Breast epithelium (tissue), 4 donors: Measurements from ENCODE around the gene ANKRD11. TPM values are rescaled to one million over a fixed set of nuclear protein-coding genes. Genes with fewer than 3 reads are reported as not detected.

Experiments
- DNase-seq, 2 donors: peaks; one replicate each; pipeline ENCODE4 v3.0.0-alpha.2; 2019; ENCODE audit warnings: low spot score in 2 of 2
- H3K27ac ChIP-seq, 2 donors: fragments of 200-600 bp; sonication (generic) in 1 of 2; one replicate each; pipeline ENCODE4 v1.5.1; 2016 to 2019; ENCODE audit warnings: mild to moderate bottlenecking in 1 of 2
- H3K27me3 ChIP-seq, 2 donors: fragments of 200-600 bp; sonication (generic) in 1 of 2; one replicate each; pipeline versions ENCODE4 v1.5.1 to v1.6.0; 2017 to 2019; ENCODE audit warnings: control low read depth in 1 of 2, mild to moderate bottlenecking in 1 of 2
- H3K36me3 ChIP-seq: fragments of 200-600 bp; one replicate; pipeline ENCODE4 v1.5.1; 2019
- H3K4me1 ChIP-seq, 2 donors: fragments of 200-600 bp; sonication (generic); one replicate each; pipeline ENCODE4 v1.5.1; 2016 to 2019; ENCODE audit warnings: control low read depth in 1 of 2
- H3K4me3 ChIP-seq, 3 donors: fragments of 200-600 bp; sonication (generic); 1 replicate in 2 of 3; 2 replicates in 1 of 3; pipeline ENCODE4 v1.5.1; 2016 to 2019; ENCODE audit warnings: mild to moderate bottlenecking in 3 of 3, moderate library complexity in 2 of 3
- H3K9me3 ChIP-seq, 2 donors: fragments of 200-600 bp; sonication (generic) in 1 of 2; one replicate each; pipeline ENCODE4 v1.5.1; 2016 to 2019; ENCODE audit warnings: control low read depth in 1 of 2
- CTCF ChIP-seq, 3 donors: fragments of 450-650 bp; IDR thresholded peaks; one replicate each; pipeline ENCODE4 v1.5.1; 2016 to 2017; ENCODE audit warnings: antibody characterized with exemption in 3 of 3, mild to moderate bottlenecking in 3 of 3, moderate library complexity in 3 of 3
- POLR2A ChIP-seq: fragments of 450-650 bp; IDR thresholded peaks from one replicate; pipeline ENCODE4 v1.6.1; 2016; ENCODE audit warnings: antibody characterized with exemption, mild to moderate bottlenecking, moderate library complexity
- POLR2AphosphoS5 ChIP-seq, 3 donors: sonication (generic); formaldehyde crosslinking; IDR thresholded peaks; one replicate each; pipeline ENCODE4 v1.6.1; 2017; ENCODE audit warnings: antibody characterized with exemption in 3 of 3
- intact Hi-C: fragments of 100-400 bp; cut with DNase I; formaldehyde crosslinking; loops from one replicate; pipeline ENCODE4 v1.15.1; 2023; ENCODE audit warnings: low total_unique reads
- total RNA-seq, 3 donors: library from RNA; depleted of rRNA; stranded (reverse); fragments of >200 nt; gene quantifications; one replicate each; pipeline ENCODE4 v1.1.0, GENCODE V29; 2016

Gene ANKRD11
- total RNA-seq, 3 donors from 2014 or later: 64.0 to 79.0 (median 69.2) TPM

- Histone ChIP-seq H3K27me3 (no peaks in the 10 kb centered on the region), H3K9me3 (no peaks in the 10 kb centered on the region), H3K27ac (no peak overlapping the region), H3K4me3 (peak overlapping the region in 1 of 3 donors; percentile 3), H3K36me3 (no peaks in the 10 kb centered on the region), H3K4me1 (peaks cover 3 to 10% of the 10 kb centered on the region in 2 donors)
- TF ChIP-seq CTCF (IDR thresholded peaks at IDR 0.05): no peak
- no peak for TF ChIP-seq POLR2A
- no peak for TF ChIP-seq POLR2AphosphoS5 (IDR thresholded peaks at IDR 0.05)
- intact Hi-C loops: no loop called here
- no peak for DNase-seq
Observed at GRCh38 chr16:89407925-89408300, 82.4 kb downstream of the ANKRD11 start.

GRCh38 chr16:89407282-89407924, 83.0 kb downstream of the ANKRD11 start:
- Histone ChIP-seq H3K9me3 (no peaks in the 10 kb centered on the region), H3K4me1 (peaks cover 3 to 10% of the 10 kb centered on the region in 2 donors), H3K27ac (no peak overlapping the region), H3K27me3 (no peaks in the 10 kb centered on the region), H3K36me3 (no peaks in the 10 kb centered on the region), H3K4me3 (no peak overlapping the region)
- intact Hi-C loops: no loop called here
- no peak for DNase-seq
- no peak for TF ChIP-seq POLR2AphosphoS5 (IDR thresholded peaks at IDR 0.05)
- no peak for TF ChIP-seq CTCF (IDR thresholded peaks at IDR 0.05)
- no peak for TF ChIP-seq POLR2A

- Histone ChIP-seq H3K27ac (no peak overlapping the region), H3K9me3 (no peaks in the 10 kb centered on the region), H3K27me3 (no peaks in the 10 kb centered on the region), H3K4me3 (no peak overlapping the region), H3K4me1 (peaks cover 3 to 10% of the 10 kb centered on the region in 2 donors), H3K36me3 (no peaks in the 10 kb centered on the region)
- TF ChIP-seq POLR2AphosphoS5 (IDR thresholded peaks at IDR 0.05): no peak
- intact Hi-C loops: no loop called here
- DNase-seq: no peak
Observed at GRCh38 chr16:89406277-89406888, 84.0 kb downstream of the ANKRD11 start.

DNA sequence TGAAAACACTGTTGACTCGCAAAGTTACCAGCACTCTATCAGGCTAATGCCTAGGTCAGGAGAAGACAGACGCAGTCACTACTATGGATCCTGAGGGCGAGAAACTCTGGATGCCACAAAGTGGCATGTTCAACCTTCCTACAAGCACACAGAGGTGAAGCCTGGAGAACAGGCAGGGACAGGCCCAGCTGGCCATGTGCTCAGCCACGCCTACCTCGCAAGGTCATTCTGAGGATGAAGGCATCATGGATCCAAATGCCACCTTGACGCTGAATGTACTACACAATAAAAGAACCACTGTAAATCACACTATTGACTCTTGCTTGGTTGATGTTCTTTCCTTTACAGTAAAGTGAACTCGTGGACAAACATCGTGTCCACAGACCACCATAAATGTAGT, 85.8 kb downstream of the ANKRD11 start:
- Histone ChIP-seq H3K9me3 (no peaks in the 10 kb centered on the region), H3K36me3 (no peaks in the 10 kb centered on the region), H3K4me3 (no peak overlapping the region), H3K27me3 (no peaks in the 10 kb centered on the region), H3K4me1 (peaks cover 0 to 3% of the 10 kb centered on the region in 2 donors), H3K27ac (no peak overlapping the region)
- DNase-seq: no peak
- intact Hi-C loops: no loop called here
- TF ChIP-seq CTCF (IDR thresholded peaks at IDR 0.05) (no peak), POLR2AphosphoS5 (IDR thresholded peaks at IDR 0.05) (no peak), POLR2A (no peak)

DNA sequence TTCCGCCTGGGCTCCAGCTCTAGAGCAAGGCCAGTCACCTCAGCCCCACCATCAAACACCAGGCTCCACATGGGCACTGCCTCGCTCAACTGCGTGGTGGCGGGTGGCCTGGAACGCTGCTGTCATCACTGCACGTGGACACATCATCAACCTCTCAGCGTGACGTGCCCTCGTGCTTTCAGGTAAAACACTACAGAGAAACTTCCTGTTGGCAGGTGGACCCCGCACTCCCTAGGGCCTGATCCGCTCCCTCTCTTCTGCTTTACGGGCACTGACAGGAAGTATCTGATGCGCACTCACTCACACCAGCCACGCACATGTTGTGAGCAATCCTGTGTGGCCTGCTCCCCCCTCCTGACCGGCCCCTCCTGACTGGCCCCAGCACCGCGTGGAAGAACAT, 87.4 kb downstream of the ANKRD11 start:
- Histone ChIP-seq H3K4me3 (no peak overlapping the region), H3K4me1 (no peaks in the 10 kb centered on the region), H3K27ac (no peak overlapping the region), H3K27me3 (no peaks in the 10 kb centered on the region), H3K9me3 (no peaks in the 10 kb centered on the region), H3K36me3 (no peaks in the 10 kb centered on the region)
- intact Hi-C loops: no loop called here
- TF ChIP-seq CTCF (IDR thresholded peaks at IDR 0.05) (no peak), POLR2AphosphoS5 (IDR thresholded peaks at IDR 0.05) (no peak), POLR2A (no peak)
- no peak for DNase-seq
